Colonic mucosa (tissue), 4 donors: ENCODE data around the gene POLD2. TPM values are rescaled to one million over a fixed set of nuclear protein-coding genes. Genes with fewer than 3 reads are reported as not detected.

Experiments used
- DNase-seq: peaks from one replicate; pipeline ENCODE4 v3.0.0-alpha.2; 2020
- H3K27ac ChIP-seq: fragments of 200-600 bp; one replicate; pipeline ENCODE4 v1.8.0; 2021
- H3K27me3 ChIP-seq: fragments of 200-600 bp; one replicate; pipeline ENCODE4 v1.8.0; 2021
- H3K36me3 ChIP-seq: fragments of 200-600 bp; one replicate; pipeline ENCODE4 v1.8.0; 2021
- H3K4me1 ChIP-seq: fragments of 200-600 bp; one replicate; pipeline ENCODE4 v1.8.0; 2021; ENCODE audit warnings: mild to moderate bottlenecking
- H3K4me3 ChIP-seq: fragments of 200-600 bp; one replicate; pipeline ENCODE4 v1.8.0; 2021
- H3K9ac ChIP-seq, 2 donors: one replicate each; pipeline ENCODE4 v1.7.0; 2013; ENCODE audit warnings: control low read depth in 2 of 2, low read depth in 2 of 2, low read length in 2 of 2
- H3K9me3 ChIP-seq: fragments of 200-600 bp; one replicate; pipeline ENCODE4 v1.8.0; 2021
- CTCF ChIP-seq: fragments of 200-600 bp; IDR thresholded peaks from one replicate; pipeline ENCODE4 v1.8.0; 2022; ENCODE audit warnings: antibody characterized with exemption, mild to moderate bottlenecking
- intact Hi-C: fragments of 100-400 bp; cut with DNase I; formaldehyde crosslinking; loops from one replicate; pipeline ENCODE4 v1.14.1; 2022
- total RNA-seq, 2 donors: library from RNA; stranded (reverse); fragmentation: NEBNext Ultra II Directional in 1 of 2; extraction: Animal tissue kit (Norgen Biotek cat#: 25700) in 1 of 2; gene quantifications; one replicate each; pipeline ENCODE4 v1.2.1, GENCODE V29; 2021
- donor health status: healthy.
- donor health status: DM: no; HTN: no; CAD: no.
- donor health status: DM: no; HTN: no; CAD: no.

Gene POLD2
- total RNA-seq, 2 donors from 2014 or later = 54.8 to 161 TPM

GRCh38 chr7:44154703-44155102 is 31.4 kb upstream of the POLD2 start:
- no peak overlapping the region for H3K27ac ChIP-seq
- H3K9ac ChIP-seq = no peak overlapping the region
- no peak for DNase-seq
- intact Hi-C loops = no loop called here
- H3K27me3 ChIP-seq = no peaks in the 10 kb centered on the region
- TF ChIP-seq CTCF = no peak
- H3K4me3 ChIP-seq = no peak overlapping the region
- H3K36me3 ChIP-seq = no peaks in the 10 kb centered on the region
- no peaks in the 10 kb centered on the region for H3K4me1 ChIP-seq
- H3K9me3 ChIP-seq = no peaks in the 10 kb centered on the region

DNA sequence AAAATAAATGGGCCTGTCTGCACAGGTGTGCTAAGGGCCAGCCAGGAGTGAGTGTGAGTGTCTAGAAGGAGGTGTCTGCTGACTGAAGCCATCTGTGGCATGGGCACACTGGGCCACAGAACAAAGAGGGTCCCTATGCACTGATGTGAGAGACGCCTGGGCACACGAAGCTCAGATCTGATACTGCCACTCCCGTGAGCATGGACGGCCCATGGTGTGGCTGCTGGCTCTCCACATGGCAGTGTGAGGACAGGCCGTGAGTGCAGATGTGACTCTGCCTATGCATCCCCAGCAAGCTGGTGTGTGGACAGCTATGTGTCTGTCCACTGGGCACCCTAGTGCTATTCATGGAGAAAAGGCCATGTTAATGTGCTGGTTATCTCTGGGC is 30.6 kb upstream of the POLD2 start:
- Histone ChIP-seq H3K27ac (no peak overlapping the region), H3K4me1 (no peaks in the 10 kb centered on the region), H3K27me3 (no peaks in the 10 kb centered on the region), H3K9ac (no peak overlapping the region), H3K4me3 (no peak overlapping the region), H3K9me3 (no peaks in the 10 kb centered on the region), H3K36me3 (no peaks in the 10 kb centered on the region)
- intact Hi-C loops = no loop called here
- DNase-seq = no peak
- no peak for TF ChIP-seq CTCF

DNA sequence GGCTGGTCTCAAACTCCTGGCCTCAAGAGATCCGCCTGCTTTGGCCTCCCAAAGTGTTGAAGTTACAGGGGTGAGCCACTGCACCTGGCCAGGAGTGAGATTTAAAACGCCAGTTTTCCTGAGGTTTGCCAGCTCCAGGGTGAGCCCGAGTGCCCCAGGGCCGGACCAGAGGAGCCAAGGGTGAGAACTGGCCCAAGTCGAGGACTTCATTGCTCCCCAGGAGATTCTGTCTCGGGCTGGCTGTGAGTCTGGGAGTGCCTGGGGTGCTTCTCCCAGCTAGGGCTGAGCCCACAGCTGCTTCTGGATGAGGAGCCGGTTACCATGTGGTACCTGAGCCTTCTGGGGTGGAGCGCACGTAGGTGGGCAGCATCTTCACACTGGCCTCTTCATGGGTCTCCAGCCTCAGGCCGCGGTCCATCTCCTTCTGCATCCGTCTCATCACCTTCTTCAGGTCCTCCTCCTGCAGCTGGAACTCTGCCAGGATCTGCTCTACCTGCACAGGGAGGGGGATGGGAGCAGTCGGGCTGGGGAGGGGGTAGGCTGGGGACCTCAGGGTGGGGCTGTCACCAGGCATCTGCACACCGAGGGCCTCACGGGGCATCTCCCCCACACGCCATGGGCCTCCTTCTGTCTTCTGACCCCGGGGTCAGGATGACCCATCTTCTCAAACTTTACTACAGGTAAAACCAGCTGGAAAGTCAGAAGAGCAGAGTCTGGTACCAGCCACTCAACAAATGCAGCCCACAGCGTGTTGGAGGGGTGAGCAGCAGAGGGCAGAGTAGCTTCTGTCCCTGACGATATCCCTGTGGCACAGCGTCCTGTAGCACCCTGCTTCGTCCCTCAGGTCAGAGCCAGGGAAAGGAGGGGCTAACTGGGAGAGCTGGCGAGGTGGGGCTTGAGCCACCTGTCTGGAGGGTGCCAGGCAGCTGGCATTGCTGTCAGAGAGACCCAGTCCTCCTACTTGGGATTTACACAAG is 29.9 kb upstream of the POLD2 start:
- H3K9ac ChIP-seq = no peak overlapping the region
- no peak for DNase-seq

GRCh38 chr7:44151956-44152355 is 28.6 kb upstream of the POLD2 start:
- Histone ChIP-seq H3K4me1 (no peaks in the 10 kb centered on the region), H3K9me3 (no peaks in the 10 kb centered on the region), H3K27ac (no peak overlapping the region), H3K36me3 (no peaks in the 10 kb centered on the region), H3K9ac (no peak overlapping the region), H3K27me3 (no peaks in the 10 kb centered on the region), H3K4me3 (no peak overlapping the region)
- no peak for DNase-seq
- TF ChIP-seq CTCF = no peak
- intact Hi-C loops = no loop called here

More for the DNA sequence above, 29.9 kb upstream of the POLD2 start:
- intact Hi-C loops = no loop called here
- H3K27ac ChIP-seq = no peak overlapping the region
- TF ChIP-seq CTCF = no peak
- no peak overlapping the region for H3K4me3 ChIP-seq
- H3K36me3 ChIP-seq = no peaks in the 10 kb centered on the region
- no peaks in the 10 kb centered on the region for H3K9me3 ChIP-seq
- H3K27me3 ChIP-seq = no peaks in the 10 kb centered on the region
- H3K4me1 ChIP-seq = no peaks in the 10 kb centered on the region

DNA sequence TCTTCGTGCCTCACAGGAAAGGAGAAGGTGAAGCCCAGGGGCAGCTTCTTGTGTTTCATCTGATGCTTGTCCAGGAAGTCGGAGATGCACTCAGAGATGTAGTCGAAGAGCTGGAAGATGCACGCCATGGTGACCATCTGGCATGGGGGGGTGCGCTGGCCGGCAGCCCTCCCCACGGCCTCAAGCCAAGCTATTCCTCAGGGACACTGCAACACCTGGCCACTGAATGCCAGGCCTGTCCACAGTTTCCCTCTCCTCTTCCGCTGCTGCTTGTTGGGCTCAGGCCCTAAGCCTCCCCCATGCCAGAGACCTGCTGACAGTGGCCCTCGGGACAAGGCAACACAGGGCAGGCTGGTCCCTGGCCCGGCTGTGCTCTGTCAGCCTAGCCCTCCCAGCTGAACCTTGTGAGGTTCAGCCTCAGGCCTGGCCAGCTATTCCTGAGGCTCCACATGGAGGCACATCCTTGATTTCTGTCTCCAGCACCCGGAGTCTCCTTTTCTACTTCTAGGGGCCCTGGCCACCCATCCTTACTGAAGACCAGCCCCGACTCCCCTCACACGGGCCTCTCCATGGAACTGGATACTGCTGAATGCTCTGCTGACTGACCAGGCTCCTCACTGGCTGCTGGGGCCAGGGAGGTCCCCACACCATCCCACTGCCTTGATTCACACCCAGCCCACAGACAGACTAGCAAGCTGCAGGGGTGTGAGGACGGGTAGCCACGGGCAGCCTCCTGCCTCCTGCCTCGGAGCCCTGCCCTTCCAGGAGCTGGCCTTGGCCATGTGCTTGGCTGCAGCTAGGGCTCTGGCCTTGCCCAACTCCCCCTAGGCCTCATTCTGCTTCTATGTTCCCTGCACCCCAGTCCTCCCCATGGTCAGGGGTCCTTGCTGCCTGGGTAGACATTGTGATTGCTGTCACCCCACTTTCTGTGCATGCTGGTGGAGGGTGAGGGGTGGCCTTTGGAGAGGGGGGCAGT is 27.9 kb upstream of the POLD2 start:
- intact Hi-C loops = no loop called here
- Histone ChIP-seq H3K9ac (no peak overlapping the region), H3K4me1 (no peaks in the 10 kb centered on the region), H3K27me3 (no peaks in the 10 kb centered on the region), H3K27ac (no peak overlapping the region), H3K4me3 (no peak overlapping the region), H3K36me3 (no peaks in the 10 kb centered on the region), H3K9me3 (no peaks in the 10 kb centered on the region)
- DNase-seq = no peak
- TF ChIP-seq CTCF = no peak
